ENCODE results near the gene CD101.

Gene CD101

GRCh38 chr1:117017062-117017461 is 15.5 kb downstream of the CD101 start:
- peak; percentile 9 for DNase-seq

GRCh38 chr1:117017648-117018047 is 16.1 kb downstream of the CD101 start:
- no peak for DNase-seq

DNA sequence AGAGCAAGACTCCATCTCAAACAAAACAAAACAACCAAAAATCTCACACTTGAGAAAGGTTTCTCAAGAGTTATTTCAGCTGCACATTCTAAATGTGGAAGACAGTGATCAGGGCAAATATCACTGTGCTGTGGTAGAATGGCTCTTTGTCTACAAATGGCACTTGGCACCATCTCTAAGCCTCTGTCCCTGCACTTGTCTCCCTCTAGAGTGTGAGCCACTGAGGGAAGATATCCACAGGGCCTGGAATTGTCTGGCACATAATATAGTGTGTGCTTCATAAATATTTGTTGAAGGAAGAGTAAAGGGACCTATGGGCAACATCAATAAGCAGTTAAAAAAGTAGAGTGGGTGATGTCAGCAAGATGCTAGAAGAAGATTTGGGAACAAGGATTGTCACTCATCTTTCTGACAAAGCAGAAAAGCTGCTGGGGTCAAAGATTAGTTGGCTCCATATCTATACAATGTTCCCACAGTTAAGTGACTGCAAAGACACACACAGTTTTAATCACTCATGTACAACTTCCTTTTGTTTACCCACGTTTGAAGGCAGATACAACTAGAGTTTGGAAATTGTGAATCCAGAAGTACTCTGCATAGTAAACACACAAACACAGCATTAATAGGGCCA is 19.1 kb downstream of the CD101 start:
- DNase-seq: no peak

- no peak for DNase-seq
These were observed 20.6 kb downstream of the CD101 start for GRCh38 chr1:117022114-117022513.

- no peak for DNase-seq
These were observed 24.0 kb downstream of the CD101 start for GRCh38 chr1:117025568-117025967.

GRCh38 chr1:117026361-117026760 is 24.8 kb downstream of the CD101 start:
- DNase-seq: no peak

GRCh38 chr1:117029685-117030084 is 28.1 kb downstream of the CD101 start:
- no peak for DNase-seq

GRCh38 chr1:117030271-117030877 is 28.8 kb downstream of the CD101 start:
- DNase-seq: no peak

DNA sequence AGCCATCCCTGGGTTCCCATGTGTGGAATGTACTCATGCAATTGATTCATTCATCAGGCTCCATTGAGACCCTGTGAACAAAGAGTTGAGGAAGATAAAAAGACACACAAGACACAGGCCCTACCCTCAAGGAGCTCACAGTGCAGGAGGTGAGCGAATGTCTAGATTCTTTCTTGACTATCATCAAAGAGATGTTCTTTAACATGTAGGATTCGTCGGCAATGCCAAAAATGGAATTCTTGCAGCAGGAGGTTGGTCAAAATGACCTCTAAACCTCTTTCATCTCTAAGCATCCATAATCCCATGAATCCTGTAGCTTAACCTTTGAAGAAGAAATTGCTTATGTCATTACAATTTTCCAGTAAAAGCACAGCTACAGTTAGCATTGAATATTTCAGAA is 30.7 kb downstream of the CD101 start:
- DNase-seq: no peak

- no peak for DNase-seq
These were observed 31.4 kb downstream of the CD101 start for GRCh38 chr1:117032681-117033539.

DNA sequence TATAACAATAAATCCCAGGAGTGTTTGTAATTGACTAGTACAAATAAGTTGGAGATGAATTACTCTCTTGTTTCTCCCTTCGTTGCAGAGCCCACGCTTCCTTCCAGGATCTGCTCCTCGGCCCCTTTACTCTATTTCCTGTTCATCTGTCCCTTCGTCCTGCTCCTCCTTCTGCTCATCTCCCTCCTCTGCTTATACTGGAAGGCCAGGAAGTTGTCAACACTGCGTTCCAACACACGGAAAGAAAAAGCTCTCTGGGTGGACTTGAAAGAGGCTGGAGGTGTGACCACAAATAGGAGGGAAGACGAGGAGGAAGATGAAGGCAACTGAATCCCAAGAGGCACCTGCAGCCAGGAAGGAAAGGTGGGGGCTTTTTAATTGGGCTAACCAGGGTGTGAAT is 32.2 kb downstream of the CD101 start:
- DNase-seq: no peak

DNA sequence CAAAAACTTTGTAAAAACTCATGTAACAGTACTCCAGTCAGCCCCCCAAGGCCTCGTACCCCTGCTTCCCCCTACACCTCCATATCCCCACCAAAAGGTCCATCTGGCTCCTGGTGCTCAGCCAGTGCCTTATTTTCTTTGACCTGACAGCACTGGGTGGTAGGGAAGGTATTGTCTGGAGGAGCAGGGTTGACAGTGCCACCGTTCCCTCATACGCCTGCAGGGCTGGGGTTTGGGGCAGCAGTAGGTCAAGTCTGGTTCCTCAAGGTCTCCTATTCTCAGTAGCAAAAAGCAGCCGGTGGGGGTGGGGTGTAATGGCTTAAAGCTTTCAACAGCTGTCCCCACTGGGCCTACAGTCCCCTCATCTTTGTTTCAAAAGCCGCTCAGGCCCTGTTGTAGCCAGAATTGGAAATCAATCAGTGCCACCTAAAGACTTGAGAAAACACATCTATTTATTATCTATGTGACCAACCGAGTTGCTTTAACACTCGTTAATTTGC is 33.3 kb downstream of the CD101 start:
- DNase-seq: no peak

DNA sequence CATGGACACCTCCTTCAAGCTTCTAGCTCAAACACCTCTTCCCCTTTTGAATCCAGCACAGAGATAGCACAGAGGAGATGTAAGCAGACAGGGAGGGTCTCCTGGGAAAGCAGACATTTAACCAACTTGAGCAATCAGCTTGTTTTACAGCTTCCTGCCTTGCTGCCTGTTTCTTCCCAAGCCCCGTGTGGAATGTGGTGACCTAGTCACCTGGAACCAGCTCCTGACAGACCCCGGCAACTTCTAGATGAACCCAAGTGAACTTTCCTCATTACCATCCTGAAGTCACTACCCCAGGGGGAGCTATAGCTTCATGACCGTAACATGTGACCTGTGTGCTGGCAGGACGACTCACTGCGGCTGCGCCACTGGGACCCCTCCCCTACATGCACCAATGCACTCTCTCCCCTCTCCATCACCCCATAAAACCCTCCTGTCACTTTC is 34.5 kb downstream of the CD101 start:
- DNase-seq: no peak

GRCh38 chr1:117037802-117038201 is 36.2 kb downstream of the CD101 start:
- no peak for DNase-seq

- DNase-seq: no peak
These were observed 36.7 kb downstream of the CD101 start for GRCh38 chr1:117038236-117038635.

GRCh38 chr1:117044217-117044616 is 42.7 kb downstream of the CD101 start:
- DNase-seq: no peak

DNA sequence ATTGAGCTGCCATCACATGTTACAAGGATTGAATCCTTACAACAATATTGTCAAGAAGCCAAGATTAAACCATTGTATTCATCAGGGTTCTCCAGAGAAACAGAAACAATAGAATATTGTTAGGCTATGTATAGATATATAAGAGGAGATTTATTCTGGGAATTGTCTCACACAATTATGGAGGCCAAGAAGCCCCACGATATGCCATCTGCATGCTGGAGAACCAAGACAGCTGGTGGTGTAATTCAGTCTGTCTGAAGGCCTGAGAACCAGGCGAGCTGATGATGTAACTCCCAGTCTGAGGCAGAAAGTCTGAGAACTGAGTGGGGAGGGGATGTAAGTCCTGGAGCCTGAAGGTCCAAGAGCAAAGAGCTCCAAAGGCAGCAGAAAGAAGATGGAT is 44.1 kb downstream of the CD101 start:
- DNase-seq: no peak

DNA sequence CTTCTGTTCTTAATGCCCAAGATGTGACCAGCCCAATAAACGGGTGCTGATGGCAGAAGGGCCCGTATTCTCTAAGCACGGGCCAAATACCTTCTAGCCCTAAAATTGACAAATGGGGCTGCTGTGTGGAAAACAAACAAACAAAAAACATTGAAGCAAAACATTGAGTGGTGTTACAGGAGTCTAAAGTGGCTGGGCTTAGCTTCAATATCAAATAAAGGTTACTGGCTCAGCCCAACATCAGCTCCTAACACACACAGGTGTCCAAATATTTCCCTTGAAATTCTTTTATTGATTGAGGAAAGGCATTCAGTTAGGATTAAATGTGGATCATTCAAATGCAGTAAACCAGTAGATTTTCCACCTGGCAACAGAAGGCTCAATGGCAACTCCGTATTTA is 45.2 kb downstream of the CD101 start:
- DNase-seq: no peak

DNA sequence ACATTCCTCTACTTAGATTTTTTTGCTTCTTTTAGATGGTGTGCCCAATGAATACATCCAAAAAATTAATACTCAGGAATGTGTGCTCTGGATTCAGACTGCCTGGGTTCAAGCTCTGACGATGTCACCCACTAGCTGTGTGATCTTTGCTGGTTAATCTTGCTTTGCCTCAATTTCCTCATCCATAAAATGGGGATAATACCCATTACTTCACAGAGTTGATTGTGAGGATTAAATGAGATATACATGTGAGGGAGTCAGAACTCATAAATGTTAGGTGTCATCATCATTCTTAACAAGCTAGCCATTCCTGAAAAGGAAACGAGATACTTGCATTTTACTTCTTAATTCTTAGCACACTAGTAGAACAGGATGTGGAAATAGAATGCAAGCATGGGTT is 45.7 kb downstream of the CD101 start:
- DNase-seq: no peak

- no peak for DNase-seq
These were observed 48.3 kb downstream of the CD101 start for GRCh38 chr1:117049857-117050256.

DNA sequence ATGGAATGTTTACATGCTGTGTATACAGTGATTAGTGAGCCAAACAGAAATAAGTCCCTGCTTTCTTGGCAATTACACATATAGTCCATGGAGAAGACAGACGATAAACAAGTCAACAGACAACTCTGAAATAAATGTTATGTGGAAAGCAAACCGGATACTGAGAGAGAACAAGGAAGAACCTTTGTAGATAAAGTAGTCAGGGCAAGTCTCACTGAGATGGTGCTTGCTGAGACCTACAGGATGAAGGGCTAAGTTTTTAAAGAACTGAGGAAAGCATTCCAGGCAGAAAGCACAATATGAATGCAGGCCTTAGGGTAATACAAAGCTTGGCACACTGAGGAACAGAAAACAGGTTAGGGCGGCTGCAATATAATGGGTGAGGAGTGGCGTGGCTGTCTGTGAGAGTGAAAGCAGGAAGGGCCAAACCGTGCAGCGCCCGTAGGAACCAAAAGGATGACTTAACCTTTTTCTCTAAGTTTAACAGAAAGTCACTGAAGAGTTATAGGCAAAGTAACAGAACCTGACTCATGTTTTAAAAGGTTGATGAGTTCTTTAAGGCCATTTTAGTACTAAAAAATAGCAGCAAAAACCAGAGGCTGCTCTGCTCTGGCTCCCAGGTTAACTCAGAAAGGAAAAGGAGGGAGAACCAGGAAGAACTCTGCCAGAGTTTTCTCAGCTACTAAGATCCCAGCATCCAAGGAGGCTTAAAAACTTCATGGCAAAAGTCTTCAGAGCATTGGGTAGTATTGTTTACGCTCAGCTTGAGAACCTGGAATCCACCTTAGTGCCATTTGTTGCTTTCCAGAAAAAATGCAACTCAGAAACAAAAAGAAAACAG is 49.9 kb downstream of the CD101 start:
- DNase-seq: no peak

- no peak for DNase-seq
These were observed 52.5 kb downstream of the CD101 start for GRCh38 chr1:117054068-117054467.

DNA sequence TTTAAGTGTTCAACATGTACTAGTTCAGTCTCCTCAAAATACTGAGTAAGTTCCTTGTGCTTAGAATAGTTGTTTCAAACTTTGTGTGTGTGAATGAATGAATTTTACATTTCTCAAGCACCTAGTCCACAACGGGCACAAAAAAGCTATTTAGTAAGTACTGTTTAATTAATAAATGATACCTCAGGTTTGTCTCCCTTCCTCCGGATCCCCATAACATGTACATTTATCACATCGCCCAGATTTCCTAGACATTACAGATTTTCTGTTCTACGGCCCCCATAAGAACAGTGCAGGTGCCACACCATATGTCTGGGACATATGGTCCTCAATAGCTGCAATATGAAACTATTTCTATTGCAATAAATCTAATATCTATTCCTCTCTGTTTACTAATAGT is 57.2 kb downstream of the CD101 start:
- peak; percentile 33 for DNase-seq

All from NCI-H1694 (cell line).